OCI-LY1 (cell line): ENCODE data around the gene NOTO.

Source experiments
- CTCF ChIP-seq: fragments of 200-600 bp; sonication (generic), shearing (Covaris generic); IDR thresholded peaks from 2 replicates; pipeline ENCODE4 v1.5.1; 2017; ENCODE audit warnings: mild to moderate bottlenecking, antibody characterized with exemption, low read length, moderate library complexity, mixed read lengths
- EZH2 ChIP-seq: fragments of 200-600 bp; sonication (generic), shearing (Covaris generic); IDR thresholded peaks from 2 replicates; pipeline ENCODE4 v1.8.0; 2017; ENCODE audit warnings: borderline replicate concordance, mixed run types, mild to moderate bottlenecking, antibody characterized with exemption, low read length, moderate library complexity, mixed read lengths

GRCh38 chr2:73237168-73237567, 34.8 kb downstream of the NOTO start:
- TF ChIP-seq CTCF (no peak), EZH2 (no peak)
